ENCODE measurements around the gene FAM221B. TPM values are rescaled to one million over a fixed set of nuclear protein-coding genes. Genes with fewer than 3 reads are reported as not detected.

The FAM221B gene
- total and polyA plus RNA-seq, 2 of the 4 experiments (the other 2 are of a cell fraction) = not detected

GRCh38 chr9:35766997-35767396 lies 61.5 kb downstream of the FAM221B start:
- no peak overlapping the region for H4K91ac ChIP-seq (ENCODE audit: insufficient read depth, low read depth, low read length)
- intact Hi-C loops (cut with micrococcal nuclease) (no loop called here), dilution Hi-C loops (cut with HindIII; ENCODE audit: low sequenced_read_pairs, unreplicated experiment) (no loop called here), in situ Hi-C loops (cut with MboI; ENCODE audit: low sequenced_read_pairs) (no loop called here)
- peaks cover 26% of the 10 kb centered on the region for H3K27me3 ChIP-seq (ENCODE audit: control insufficient read depth, insufficient read depth, low read length)
- H3K36me3 ChIP-seq (ENCODE audit: control insufficient read depth, insufficient read depth, low read length) = no peaks in the 10 kb centered on the region
- H3K79me1 ChIP-seq (ENCODE audit: low read depth in 1 of 2, low read length in 2 of 2) = no peaks in the 10 kb centered on the region
- TF ChIP-seq USF2 (IDR thresholded peaks at IDR 0.05; ENCODE audit: low read depth, low read length) (no peak), ELK1 (IDR thresholded peaks at IDR 0.05; ENCODE audit: borderline replicate concordance, low read depth, low read length) (no peak), NFE2L2 (IDR thresholded peaks at IDR 0.05; ENCODE audit: low read depth, low read length) (no peak), RCOR1 (IDR thresholded peaks at IDR 0.05; ENCODE audit: insufficient replicate concordance, low read length) (no peak), SMC3 (IDR thresholded peaks at IDR 0.05; ENCODE audit: low read depth, low read length) (no peak), RAD21 (IDR thresholded peaks at IDR 0.05; ENCODE audit: low read length) (no peak), MXI1 (IDR thresholded peaks at IDR 0.05; ENCODE audit: borderline replicate concordance, low read depth, low read length) (no peak), FOS (IDR thresholded peaks at IDR 0.05; ENCODE audit: low read depth, low read length) (no peak), MAFK (IDR thresholded peaks at IDR 0.05; ENCODE audit: low read depth, low read length) (no peak), CHD1 (IDR thresholded peaks at IDR 0.05; ENCODE audit: low read depth, low read length) (no peak), MAZ (IDR thresholded peaks at IDR 0.05; ENCODE audit: borderline replicate concordance, low read depth, low read length) (no peak), BHLHE40 (IDR thresholded peaks at IDR 0.05; ENCODE audit: low read depth, low read length) (no peak), RFX5 (IDR thresholded peaks at IDR 0.05; ENCODE audit: low read depth, low read length) (no peak), POLR2A (IDR thresholded peaks at IDR 0.05; ENCODE audit: low read depth, low read length) (no peak), CEBPB (IDR thresholded peaks at IDR 0.05; ENCODE audit: low read depth, low read length) (no peak)
- TF ChIP-seq, protein P1, sequence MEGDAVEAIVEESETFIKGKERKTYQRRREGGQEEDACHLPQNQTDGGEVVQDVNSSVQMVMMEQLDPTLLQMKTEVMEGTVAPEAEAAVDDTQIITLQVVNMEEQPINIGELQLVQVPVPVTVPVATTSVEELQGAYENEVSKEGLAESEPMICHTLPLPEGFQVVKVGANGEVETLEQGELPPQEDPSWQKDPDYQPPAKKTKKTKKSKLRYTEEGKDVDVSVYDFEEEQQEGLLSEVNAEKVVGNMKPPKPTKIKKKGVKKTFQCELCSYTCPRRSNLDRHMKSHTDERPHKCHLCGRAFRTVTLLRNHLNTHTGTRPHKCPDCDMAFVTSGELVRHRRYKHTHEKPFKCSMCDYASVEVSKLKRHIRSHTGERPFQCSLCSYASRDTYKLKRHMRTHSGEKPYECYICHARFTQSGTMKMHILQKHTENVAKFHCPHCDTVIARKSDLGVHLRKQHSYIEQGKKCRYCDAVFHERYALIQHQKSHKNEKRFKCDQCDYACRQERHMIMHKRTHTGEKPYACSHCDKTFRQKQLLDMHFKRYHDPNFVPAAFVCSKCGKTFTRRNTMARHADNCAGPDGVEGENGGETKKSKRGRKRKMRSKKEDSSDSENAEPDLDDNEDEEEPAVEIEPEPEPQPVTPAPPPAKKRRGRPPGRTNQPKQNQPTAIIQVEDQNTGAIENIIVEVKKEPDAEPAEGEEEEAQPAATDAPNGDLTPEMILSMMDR (conservative IDR thresholded peaks at IDR 0.05; ENCODE audit: low read depth, low read length) = no peak
- H3K4ac ChIP-seq (ENCODE audit: low read depth, low read length) = no peak overlapping the region
- H2BK20ac ChIP-seq (ENCODE audit: low read depth, low read length) = no peak overlapping the region
- no peaks in the 10 kb centered on the region for H3K9me3 ChIP-seq (ENCODE audit: control insufficient read depth, insufficient read depth, low read length)
- H3K14ac ChIP-seq (replicated peaks; ENCODE audit: low read depth, low read length) = no peak overlapping the region
- no peak overlapping the region for H3K4me2 ChIP-seq (ENCODE audit: low read depth, low read length)
- ChIA-PET POLR2A (ENCODE audit: unreplicated experiment) (no interaction called here), CTCF (no interaction called here)
- no TSS peak for BruUV-seq (replicated peaks)
- no peak overlapping the region for H3K56ac ChIP-seq (ENCODE audit: extremely low read depth, insufficient read depth, low read length)
- no peak overlapping the region for H3K27ac ChIP-seq (ENCODE audit: insufficient read depth, low read length)
- no peak overlapping the region for H3K23ac ChIP-seq (ENCODE audit: low read depth, low read length)
- H3K9ac ChIP-seq (ENCODE audit: low read depth, low read length) = no peak overlapping the region
- H4K20me1 ChIP-seq (ENCODE audit: insufficient read depth, low read length) = no peaks in the 10 kb centered on the region
- no peak overlapping the region for H3K4me3 ChIP-seq (ENCODE audit: insufficient read depth, low read depth, low read length)
- ATAC-seq (ENCODE audit: low read depth) (no peak), DNase-seq (no peak)
- H3K18ac ChIP-seq (ENCODE audit: low read depth, low read length) = no peak overlapping the region
- H2BK15ac ChIP-seq (ENCODE audit: low read depth, low read length) = no peak overlapping the region
- WGBS, 2 experiments (ENCODE audit: extremely low coverage in 2 of 2, insufficient read length in 1 of 2) = no CpG with 5 or more reads among the region's 2 CpGs
- H2BK5ac ChIP-seq (ENCODE audit: low read depth, low read length, poor library complexity, severe bottlenecking) = no peak overlapping the region
- no peak overlapping the region for H2AFZ ChIP-seq (replicated peaks; ENCODE audit: low read length, poor library complexity)
- H4K8ac ChIP-seq (ENCODE audit: low read depth in 2 of 2, low read length in 2 of 2) = no peak overlapping the region
- no peak overlapping the region for H2BK120ac ChIP-seq (ENCODE audit: low read depth, low read length)
- H4K5ac ChIP-seq (ENCODE audit: low read depth, low read length) = no peak overlapping the region
- H2AK9ac ChIP-seq (replicated peaks; ENCODE audit: low read depth, low read length, poor library complexity) = no peak overlapping the region
- no peak overlapping the region for H2AK5ac ChIP-seq (ENCODE audit: low read depth, low read length)
- H3K4me1 ChIP-seq (ENCODE audit: control insufficient read depth, insufficient read depth, low read length) = peaks cover under 1% of the 10 kb centered on the region; the same call in 1 of the 2 replicates
- H3K9me1 ChIP-seq (ENCODE audit: insufficient read depth, low read length) = no peaks in the 10 kb centered on the region
